GM19193 (cell line): ENCODE measurements around the gene CORO1C.

Experiments used
- POLR2A ChIP-seq: IDR thresholded peaks from 4 replicates; pipeline ENCODE4 v1.6.1; 2011; ENCODE audit not compliant: insufficient read depth, insufficient read length; ENCODE audit errors: extremely low read depth

Gene CORO1C

GRCh38 chr12:108731105-108731865 is at the start of gene CORO1C:
Gene CORO1C, minus strand, starts transcription at chr12:108731518. Its CDS starts 30,200 bp downstream, at chr12:108701318.
- peak; percentile 93 for TF ChIP-seq POLR2A

GRCh38 chr12:108779998-108780688 is 48.8 kb upstream of the CORO1C start:
- no peak for TF ChIP-seq POLR2A

GRCh38 chr12:108778053-108778452 is 46.7 kb upstream of the CORO1C start:
- TF ChIP-seq POLR2A = no peak

- no peak for TF ChIP-seq POLR2A
Measured at GRCh38 chr12:108777156-108777555, 45.8 kb upstream of the CORO1C start.

GRCh38 chr12:108773798-108774788 is 42.8 kb upstream of the CORO1C start:
- no peak for TF ChIP-seq POLR2A

- TF ChIP-seq POLR2A = no peak
Measured at GRCh38 chr12:108772891-108773797, 41.8 kb upstream of the CORO1C start.

- TF ChIP-seq POLR2A = no peak
Measured at GRCh38 chr12:108772247-108772646, 40.9 kb upstream of the CORO1C start.

GRCh38 chr12:108770963-108771362 is 39.6 kb upstream of the CORO1C start:
- TF ChIP-seq POLR2A = no peak

GRCh38 chr12:108770269-108770829 is 39.0 kb upstream of the CORO1C start:
- TF ChIP-seq POLR2A = no peak

- no peak for TF ChIP-seq POLR2A
Measured at GRCh38 chr12:108768591-108769500, 37.5 kb upstream of the CORO1C start.

- no peak for TF ChIP-seq POLR2A
Measured at GRCh38 chr12:108766294-108766693, 35.0 kb upstream of the CORO1C start.

GRCh38 chr12:108765289-108765764 is 34.0 kb upstream of the CORO1C start:
- no peak for TF ChIP-seq POLR2A
